HepG2 (cell line): ENCODE data around the gene XCL2. TPM values are rescaled to one million over a fixed set of nuclear protein-coding genes. Genes with fewer than 3 reads are reported as not detected.

Experiments
- ATAC-seq: fragments of 200-7000 bp; cut with Tn5 transposase; 3 replicates; pipeline ENCODE4 v1.9.1; 2020; ENCODE audit warnings: mild to moderate bottlenecking, moderate library complexity
- BruUV-seq: library from RNA; stranded (reverse); fragments of 400-500 nt; replicated peaks from 2 replicates; lab custom pipeline; 2021; lab: Mats Ljungman, UMichigan
- CTCF ChIA-PET: fragments of 300-600 bp; formaldehyde crosslinking; extraction: SDS; loops from one replicate; lab custom pipeline; 2021; ENCODE audit warnings: low total read pairs, inconsistent platforms, low intra/inter-chr PET ratio; lab: Yijun Ruan, JAX
- POLR2A ChIA-PET: fragments of 350-600 bp; sonication (Branson Sonifier 250); formaldehyde crosslinking; loops from one replicate; lab custom pipeline; 2020; ENCODE audit warnings: antibody characterized with exemption, inconsistent platforms; lab: Yijun Ruan, JAX
- DNase-seq: peaks from one replicate; pipeline ENCODE4 v3.0.0-alpha.2; 2015; ENCODE audit warnings: low spot score
- FAIRE-seq: peaks from 3 replicates; lab custom pipeline; 2011; peaks lifted over from hg19 to GRCh38; lab: Jason Lieb, UNC
- H2AFZ ChIP-seq: one replicate; pipeline ENCODE4 v1.6.1; 2011; ENCODE audit warnings: low read length, inconsistent platforms
- H3K27ac ChIP-seq: fragments of 300-600 bp; 3 replicates; pipeline ENCODE4 v1.8.0; 2011; ENCODE audit warnings: mixed run types, mild to moderate bottlenecking, mixed read lengths, low read length, inconsistent platforms; ENCODE audit not compliant: insufficient read depth; ENCODE audit errors: extremely low read length
- H3K27me3 ChIP-seq, 2 experiments: fragments of 200-600 bp in 1 of 2; 2 replicates in 1 of 2; 3 replicates in 1 of 2; pipeline versions ENCODE4 v1.6.0 to v1.8.0; 2011; ENCODE audit warnings: low read length in 2 of 2, mild to moderate bottlenecking in 2 of 2, moderate library complexity in 2 of 2, inconsistent platforms in 1 of 2; ENCODE audit not compliant: insufficient read depth in 2 of 2, control insufficient read depth in 1 of 2
- H3K36me3 ChIP-seq, 2 experiments: fragments of 200-600 bp in 1 of 2; replicated peaks in 1 of 2; 2 replicates in 1 of 2; 3 replicates in 1 of 2; pipeline versions ENCODE4 v1.5.1 to v1.8.0; 2011; ENCODE audit warnings: low read length in 2 of 2, inconsistent platforms in 1 of 2; ENCODE audit not compliant: insufficient read depth in 2 of 2, control insufficient read depth in 1 of 2
- H3K4me1 ChIP-seq: 2 replicates; pipeline ENCODE4 v1.5.1; 2012; ENCODE audit warnings: low read length, inconsistent platforms; ENCODE audit not compliant: insufficient read depth
- H3K4me2 ChIP-seq: 2 replicates; pipeline ENCODE4 v1.6.0; 2011; ENCODE audit warnings: low read depth, low read length, inconsistent platforms
- H3K4me3 ChIP-seq, 3 experiments: fragments of 200-600 bp in 1 of 3; sonication (generic), shearing (Covaris generic) in 1 of 3; replicated peaks in 1 of 3; 2 replicates each; pipeline ENCODE4 v1.5.1; 2011 to 2016; ENCODE audit warnings: low read length in 3 of 3, inconsistent platforms in 2 of 3, low read depth in 2 of 3, mild to moderate bottlenecking in 2 of 3, control low read depth in 1 of 3, mixed read lengths in 1 of 3; ENCODE audit not compliant: insufficient read depth in 1 of 3
- H3K79me2 ChIP-seq: one replicate; pipeline ENCODE4 v1.6.1; 2011; ENCODE audit warnings: low read length, inconsistent platforms; ENCODE audit not compliant: insufficient read depth
- H3K9ac ChIP-seq: 2 replicates; pipeline ENCODE4 v1.6.0; 2011; ENCODE audit warnings: mild to moderate bottlenecking, low read depth, low read length, inconsistent platforms; ENCODE audit not compliant: insufficient read depth
- H3K9me3 ChIP-seq: 2 replicates; pipeline ENCODE4 v1.5.1; 2012; ENCODE audit warnings: mild to moderate bottlenecking, low read length
- H4K20me1 ChIP-seq: 2 replicates; pipeline ENCODE4 v1.6.0; 2011; ENCODE audit warnings: inconsistent platforms, mild to moderate bottlenecking, low read length, moderate library complexity; ENCODE audit not compliant: insufficient read depth
- DPF2 ChIP-seq: sonication (generic); formaldehyde crosslinking; IDR thresholded peaks from 2 replicates; pipeline ENCODE4 v1.4.0; 2020; ENCODE audit warnings: mild to moderate bottlenecking, low read depth, missing genetic modification reagents, borderline replicate concordance
- EP300 ChIP-seq, 3 experiments: sonication (generic) in 1 of 3; formaldehyde crosslinking in 1 of 3; IDR thresholded peaks; 2 replicates each; pipeline versions ENCODE4 v1.5.1 to v1.6.1; 2011 to 2020; ENCODE audit warnings: low read depth in 2 of 3, low read length in 2 of 3, borderline replicate concordance in 1 of 3, improper control_type of control experiment in 1 of 3, mild to moderate bottlenecking in 1 of 3, missing genetic modification reagents in 1 of 3, moderate library complexity in 1 of 3
- ETV5 ChIP-seq: IDR thresholded peaks from 2 replicates; pipeline ENCODE4 v1.6.1; 2018; ENCODE audit warnings: missing biosample characterization, missing genetic modification reagents, inconsistent platforms, borderline replicate concordance
- MTA1 ChIP-seq: sonication (generic); formaldehyde crosslinking; IDR thresholded peaks from 2 replicates; pipeline ENCODE4 v1.4.0; 2020; ENCODE audit warnings: missing genetic modification reagents, mild to moderate bottlenecking, borderline replicate concordance
- SUZ12 ChIP-seq: fragments of 150-350 bp; IDR thresholded peaks from 2 replicates; pipeline ENCODE4 v1.6.1; 2014; ENCODE audit warnings: low read depth, low read length
- ZBTB10 ChIP-seq: sonication (generic); formaldehyde crosslinking; IDR thresholded peaks from 2 replicates; pipeline ENCODE4 v1.4.0; 2020; ENCODE audit warnings: missing genetic modification reagents, borderline replicate concordance
- ZNF567 ChIP-seq: sonication (generic); formaldehyde crosslinking; IDR thresholded peaks from 2 replicates; pipeline ENCODE4 v1.8.1; 2023; ENCODE audit warnings: mild to moderate bottlenecking, missing genetic modification reagents, borderline replicate concordance
- ZNF574 ChIP-seq: sonication (generic); formaldehyde crosslinking; IDR thresholded peaks from 2 replicates; pipeline ENCODE4 v1.4.0; 2020; ENCODE audit warnings: missing genetic modification reagents
- WGBS: methylation state at CpG from one replicate; pipeline ENCODE4 v1.1.6; 2017; ENCODE audit warnings: low lambda C conversion rate; 5-methylcytosine and 5-hydroxymethylcytosine counted together
- in situ Hi-C: cut with HindIII; loops from 2 replicates; pipeline ENCODE4 v1.10.0; 2017; ENCODE audit warnings: low pct_unique_long_range_greater_than_20kb; ENCODE audit not compliant: extremely low pct_ligation_motif_present
- intact Hi-C: fragments of 100-400 bp; cut with micrococcal nuclease; formaldehyde crosslinking; loops from one replicate; pipeline ENCODE4 v1.10.0; 2022; ENCODE audit not compliant: unreplicated experiment
- polyA plus RNA-seq, 8 experiments: library from polyadenylated mRNA; depleted of rRNA in 3 of 8; stranded (reverse) in 7 of 8; unstranded in 1 of 8; fragments of >200 nt; fragmentation: Illumina TruSeq in 4 of 8; extraction: Trizol in 4 of 8; gene quantifications; 2 replicates each; pipeline versions ENCODE4 v1.2.1 to v1.2.3, GENCODE V29; 2011 to 2016; ENCODE audit warnings: low read depth in 4 of 8, missing spikeins in 1 of 8, mixed read lengths in 1 of 8; ENCODE audit not compliant: insufficient read depth in 1 of 8
- total RNA-seq, 5 experiments: library from RNA; depleted of rRNA; stranded (reverse); fragments of >200 nt; fragmentation: Illumina TruSeq; extraction: Trizol; gene quantifications; 2 replicates each; pipeline ENCODE4 v1.2.3, GENCODE V29; 2016; ENCODE audit warnings: low read depth in 1 of 5

XCL2 gene
- total and polyA plus RNA-seq, 2 of the 13 experiments (the other 11 are each of a cell fraction or from before 2014, with no cell fraction given), result 0.50 TPM; not detected in 1

GRCh38 chr1:168535536-168535935, 8.3 kb downstream of the XCL2 start:
- FAIRE-seq (no peak), DNase-seq (no peak), ATAC-seq (no peak)
- Histone ChIP-seq H3K27ac (no peak overlapping the region), H2AFZ (no peak overlapping the region), H3K9ac (no peak overlapping the region), H4K20me1 (no peaks in the 10 kb centered on the region), H3K4me3 (no peak overlapping the region), H3K9me3 (no peaks in the 10 kb centered on the region), H3K27me3 (no peaks in the 10 kb centered on the region), H3K4me1 (no peaks in the 10 kb centered on the region), H3K79me2 (no peaks in the 10 kb centered on the region), H3K36me3 (no peaks in the 10 kb centered on the region), H3K4me2 (no peak overlapping the region)
- CTCF ChIA-PET, result no interaction called here
- no TSS peak for BruUV-seq
- intact Hi-C loops, result no loop called here
- in situ Hi-C loops, result no loop called here
- TF ChIP-seq ZNF567 (no peak), MTA1 (CRISPR knock-in tag) (no peak), ETV5 (no peak), ZNF574 (no peak), SUZ12 (no peak), ZBTB10 (no peak), DPF2 (CRISPR knock-in tag) (no peak), EP300 (IDR thresholded peaks at IDR 0.05; ENCODE audit: low read depth in 2 of 2, low read length in 2 of 2) (no peak), EP300 (CRISPR knock-in tag; IDR thresholded peaks at IDR 0.05; ENCODE audit: borderline replicate concordance) (no peak)
- POLR2A ChIA-PET, result no interaction called here
- 91% methylated on average over 1 of the region's 1 CpG for WGBS
